D341Med (cell line): ENCODE data around the gene SCCPDH.
"Not testable (repeated sequence)": the region's sequence is repeated elsewhere in the genome, so short reads cannot be mapped to it uniquely, and the experiment has no call there.

Experiments used
- DNase-seq: peaks from one replicate; pipeline ENCODE4 v3.0.0; 2012; ENCODE audit warnings: low spot score

SCCPDH gene

GRCh38 chr1:246708166-246708565, 16.0 kb upstream of the SCCPDH start:
- no peak for DNase-seq

DNA sequence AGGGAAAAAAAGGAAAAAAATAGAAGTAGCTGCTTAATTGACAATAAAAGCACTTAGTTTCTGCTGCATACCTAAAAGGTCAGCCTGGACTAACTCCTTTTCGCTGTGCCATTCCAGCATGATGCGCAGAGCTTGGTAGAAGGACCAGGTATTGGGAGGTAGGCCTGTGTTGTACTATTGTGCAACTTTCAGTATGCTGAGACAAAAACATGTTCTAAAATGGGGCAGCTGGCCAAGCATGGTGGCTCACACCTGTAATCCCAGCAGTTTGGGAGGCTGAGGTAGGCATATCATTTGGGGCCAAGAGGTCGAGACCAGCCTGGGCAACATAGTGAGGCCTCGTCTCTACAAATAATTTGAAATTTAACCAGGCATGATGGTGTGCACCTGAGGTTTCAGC, 15.0 kb upstream of the SCCPDH start:
- no peak for DNase-seq

DNA sequence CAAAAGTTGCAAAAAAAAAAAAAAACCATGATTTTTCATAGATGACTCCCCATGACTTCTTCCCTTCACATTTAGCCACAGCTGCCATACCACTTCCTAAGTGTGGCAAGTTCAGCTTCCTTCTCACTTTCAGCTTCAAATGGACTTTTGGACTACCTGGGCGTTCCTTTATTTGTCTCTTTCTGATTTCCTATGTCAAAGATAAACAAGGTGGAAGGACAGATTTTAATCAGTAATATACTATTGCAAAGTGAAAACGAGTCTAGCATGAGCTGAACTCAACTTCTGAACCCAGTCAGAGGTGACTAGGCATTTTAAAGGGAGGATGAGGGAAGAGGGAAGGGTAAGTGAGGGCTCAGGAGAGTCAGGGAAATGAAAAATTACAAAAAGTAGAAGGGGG, 14.4 kb upstream of the SCCPDH start:
- DNase-seq, result no peak

DNA sequence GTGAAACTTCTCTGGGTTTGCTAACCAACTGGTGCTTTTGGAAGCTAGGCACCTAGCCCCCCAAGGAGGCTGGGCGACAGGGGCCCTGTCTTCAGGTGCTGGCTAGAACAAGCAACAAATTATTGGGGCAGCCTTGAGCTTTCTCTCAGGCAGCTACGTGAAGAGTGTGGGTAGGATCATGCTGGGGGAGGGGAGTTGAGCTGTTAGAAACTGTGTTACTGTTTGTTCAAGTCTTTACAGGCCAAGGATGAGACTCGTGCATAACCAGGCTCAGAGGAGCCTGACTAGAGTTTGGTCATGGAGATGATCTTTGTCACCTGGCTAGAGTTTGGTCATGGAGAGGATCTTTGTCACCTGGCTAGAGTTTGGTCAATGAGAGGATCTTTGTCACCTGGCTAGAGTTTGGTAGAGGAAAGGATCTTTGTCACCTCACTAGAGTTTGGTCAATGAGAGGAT, 12.6 kb upstream of the SCCPDH start:
- no peak for DNase-seq

- DNase-seq, result not testable (repeated sequence)
Measured at GRCh38 chr1:246712428-246712827, 11.8 kb upstream of the SCCPDH start.

GRCh38 chr1:246719361-246719760, 4.8 kb upstream of the SCCPDH start:
- DNase-seq, result not testable (repeated sequence)

- not testable (repeated sequence) for DNase-seq
Measured at GRCh38 chr1:246720814-246721213, 3.4 kb upstream of the SCCPDH start.

DNA sequence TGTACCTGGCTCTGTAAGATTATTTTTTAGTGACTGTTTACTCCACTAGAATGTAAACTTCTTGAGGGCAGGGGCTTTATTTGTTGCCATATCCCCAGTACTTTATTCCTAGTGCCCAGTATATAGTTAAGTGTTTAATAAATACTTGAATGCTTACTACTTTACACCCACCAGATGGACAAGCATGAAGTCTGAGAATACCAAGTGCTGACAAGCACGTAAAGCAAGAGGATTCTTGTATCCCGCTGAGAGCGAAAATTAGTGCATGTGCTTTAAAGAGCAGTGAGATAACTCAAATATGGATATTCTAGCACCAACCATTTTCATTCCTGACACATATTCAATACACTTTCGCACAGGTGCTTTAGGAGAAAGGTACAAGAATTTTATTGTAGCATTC, 1.5 kb upstream of the SCCPDH start:
- no peak for DNase-seq

DNA sequence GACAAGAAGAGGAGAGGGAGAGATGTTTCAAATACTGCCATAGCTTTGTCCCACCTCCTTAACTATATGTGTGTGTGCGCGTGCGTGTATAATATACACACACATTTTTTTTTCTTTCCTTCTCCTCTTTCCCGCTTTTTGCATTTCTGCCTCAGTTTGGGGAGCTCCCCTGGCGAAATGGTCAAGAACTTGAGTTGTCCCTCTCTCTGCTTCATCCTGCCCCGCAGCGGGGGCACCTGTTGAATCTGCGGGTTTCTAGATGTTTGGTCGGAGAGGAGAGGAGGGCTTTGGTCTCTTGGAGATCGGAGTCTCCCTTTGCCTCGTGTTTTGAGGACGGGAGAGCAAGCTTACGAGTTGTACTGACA, 504 bp downstream of the SCCPDH start:
- DNase-seq, result peak; percentile 55

DNA sequence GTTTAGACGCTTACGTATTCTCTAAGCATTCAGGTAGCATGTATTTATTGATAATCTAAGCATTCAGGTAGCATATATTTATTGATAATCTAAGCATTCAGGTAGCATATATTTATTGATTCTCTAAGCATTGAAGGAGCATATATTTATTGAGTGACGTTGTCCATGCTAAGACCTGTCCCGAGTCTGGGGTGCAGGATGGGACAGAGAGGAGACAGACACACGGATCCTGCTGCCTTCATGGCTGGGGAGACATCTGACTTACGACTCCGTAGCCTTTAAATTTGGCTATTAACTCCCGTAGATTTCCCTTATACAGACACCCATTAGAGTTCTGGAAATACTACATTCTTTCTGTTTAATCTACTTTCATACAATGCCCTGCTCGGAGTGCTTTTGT, 982 bp downstream of the SCCPDH start:
- DNase-seq, result no peak

- DNase-seq, result no peak
Measured at GRCh38 chr1:246726255-246726679, 2.1 kb downstream of the SCCPDH start.

- no peak for DNase-seq
Measured at GRCh38 chr1:246726881-246727280, 2.7 kb downstream of the SCCPDH start.

DNA sequence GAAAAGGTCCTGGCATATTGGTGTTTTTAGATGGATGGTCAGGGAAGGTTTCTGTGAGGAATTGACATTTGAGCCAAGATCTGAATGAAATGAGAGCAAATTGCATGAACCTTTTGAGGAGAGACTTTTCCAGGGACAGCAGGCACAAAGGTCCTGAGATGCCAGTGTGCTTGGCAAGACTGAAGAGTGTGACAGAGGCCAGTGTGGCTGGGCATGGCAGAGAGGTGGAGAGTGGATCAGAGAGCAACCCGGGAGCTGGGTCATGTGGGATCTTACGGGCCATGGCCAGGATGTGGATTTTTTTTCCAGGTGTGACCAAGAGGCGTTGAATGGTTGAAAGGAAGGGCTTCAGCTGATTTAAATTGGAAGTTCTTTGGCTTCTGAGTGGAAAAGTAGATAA, 3.4 kb downstream of the SCCPDH start:
- DNase-seq, result no peak

DNA sequence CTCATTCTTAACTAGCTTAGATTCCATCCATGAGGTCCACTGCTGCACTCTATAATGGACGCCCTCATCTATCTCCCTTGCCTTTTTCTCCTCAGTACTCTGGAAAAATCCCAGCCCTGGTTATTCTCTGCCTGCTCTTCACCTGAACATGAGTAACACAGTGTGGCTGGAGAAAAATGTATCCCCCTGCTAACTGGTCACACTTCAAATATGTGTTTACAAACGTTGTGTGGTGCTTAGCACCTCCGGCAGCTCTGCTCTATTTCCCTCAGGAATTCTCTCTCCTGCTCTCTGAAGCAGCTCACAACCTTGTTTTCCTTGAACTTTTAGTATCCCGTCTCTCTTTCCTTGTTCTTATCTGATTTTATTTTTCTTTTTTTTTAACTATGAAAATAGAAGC, 4.1 kb downstream of the SCCPDH start:
- DNase-seq, result no peak

- DNase-seq, result not testable (repeated sequence)
Measured at GRCh38 chr1:246729040-246729439, 4.8 kb downstream of the SCCPDH start.

DNA sequence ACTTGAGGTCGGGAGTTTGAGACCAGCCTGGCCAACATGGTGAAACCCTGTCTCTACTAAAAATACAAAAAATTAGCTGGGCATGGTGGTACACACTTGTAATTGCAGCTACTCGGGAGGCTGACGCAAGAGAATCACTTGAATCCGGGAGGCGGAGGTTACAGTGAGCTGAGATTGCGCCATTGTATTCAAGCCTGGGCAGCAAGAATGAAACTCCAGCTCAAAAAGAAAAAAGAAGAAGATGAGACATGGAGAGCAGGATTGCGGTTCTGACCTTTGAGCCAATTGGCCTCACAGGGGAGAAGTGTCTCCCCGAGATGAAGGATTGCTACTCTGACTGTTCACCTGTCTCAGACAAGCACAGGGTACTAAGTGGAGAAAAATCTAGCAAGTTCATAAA, 6.6 kb downstream of the SCCPDH start:
- no peak for DNase-seq

DNA sequence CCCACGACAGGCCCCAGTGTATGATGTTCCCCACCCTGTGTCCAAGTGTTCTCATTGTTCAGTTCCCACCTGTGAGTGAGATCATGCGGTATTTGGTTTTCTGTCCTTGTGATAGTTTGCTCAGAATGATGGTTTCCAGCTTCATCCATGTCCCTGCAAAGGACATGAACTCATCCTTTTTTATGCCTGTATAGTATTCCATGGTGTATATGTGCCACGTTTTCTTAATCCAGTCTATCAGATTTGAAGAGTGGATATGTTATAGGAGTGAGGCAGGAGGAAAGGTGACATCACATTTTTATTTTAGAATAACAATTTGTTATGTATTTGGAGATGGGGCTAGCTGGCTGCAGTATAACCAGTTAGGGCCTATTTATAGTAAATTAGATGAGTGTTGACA, 7.7 kb downstream of the SCCPDH start:
- not testable (repeated sequence) for DNase-seq

DNA sequence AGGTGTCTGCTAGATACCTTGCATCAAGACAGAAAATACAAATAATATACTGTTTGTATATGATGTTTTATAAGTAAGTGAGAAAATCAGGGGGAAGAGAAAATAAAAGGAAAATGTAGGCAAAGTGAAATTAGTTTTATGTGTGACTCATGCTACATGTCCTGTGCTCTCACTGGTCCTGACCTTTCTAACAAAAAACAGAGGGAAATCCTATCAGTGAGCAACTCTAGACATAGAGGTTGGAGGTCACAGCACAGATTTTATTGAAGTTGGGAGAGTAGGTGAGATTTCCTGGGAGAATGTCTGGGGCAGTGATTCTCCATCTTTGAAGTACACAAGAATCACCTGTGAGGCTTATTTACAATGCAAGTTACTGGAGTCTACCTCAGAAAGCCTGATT, 9.5 kb downstream of the SCCPDH start:
- no peak for DNase-seq

- DNase-seq, result no peak
Measured at GRCh38 chr1:246734866-246735265, 10.7 kb downstream of the SCCPDH start.

GRCh38 chr1:246735735-246736134, 11.5 kb downstream of the SCCPDH start:
- DNase-seq, result no peak

GRCh38 chr1:246742396-246742795, 18.2 kb downstream of the SCCPDH start:
- DNase-seq, result no peak

DNA sequence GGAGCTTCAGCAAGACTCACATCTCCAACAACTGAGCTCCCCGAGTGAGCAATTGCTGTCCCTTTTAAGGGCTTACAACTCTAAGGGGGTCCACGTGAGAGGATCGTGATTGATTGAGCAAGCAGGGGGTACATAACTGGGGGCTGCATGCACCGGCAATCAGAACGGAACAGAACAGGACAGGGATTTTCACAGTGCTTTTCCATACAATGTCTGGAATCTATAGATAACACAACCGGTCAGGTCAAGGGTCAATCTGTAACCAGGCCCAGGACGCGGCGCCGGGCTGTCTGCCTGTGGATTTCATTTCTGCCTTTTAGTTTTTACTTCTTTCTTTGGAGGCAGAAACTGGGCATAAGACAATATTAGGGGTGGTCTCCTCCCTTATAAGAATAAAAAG, 21.9 kb downstream of the SCCPDH start:
- not testable (repeated sequence) for DNase-seq

DNA sequence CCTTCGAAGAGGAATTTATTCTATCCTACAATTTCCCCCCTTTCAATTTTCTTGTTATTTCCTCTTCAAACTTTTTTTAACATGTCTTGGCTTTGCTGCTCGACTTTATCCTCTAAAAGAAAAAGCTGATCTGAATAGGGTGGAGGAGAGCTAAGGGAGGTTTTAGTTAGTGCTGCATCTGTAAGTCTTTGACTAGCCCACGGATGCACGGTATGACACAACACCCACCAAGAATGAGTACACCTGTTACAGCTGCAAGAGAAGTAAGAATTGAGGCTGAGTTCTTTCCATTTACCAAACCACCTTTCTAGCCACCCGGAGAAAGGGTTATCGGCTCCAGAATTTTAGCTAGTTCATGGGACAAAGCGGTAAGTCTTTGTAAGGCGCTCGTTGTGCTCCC, 23.8 kb downstream of the SCCPDH start:
- no peak for DNase-seq

DNA sequence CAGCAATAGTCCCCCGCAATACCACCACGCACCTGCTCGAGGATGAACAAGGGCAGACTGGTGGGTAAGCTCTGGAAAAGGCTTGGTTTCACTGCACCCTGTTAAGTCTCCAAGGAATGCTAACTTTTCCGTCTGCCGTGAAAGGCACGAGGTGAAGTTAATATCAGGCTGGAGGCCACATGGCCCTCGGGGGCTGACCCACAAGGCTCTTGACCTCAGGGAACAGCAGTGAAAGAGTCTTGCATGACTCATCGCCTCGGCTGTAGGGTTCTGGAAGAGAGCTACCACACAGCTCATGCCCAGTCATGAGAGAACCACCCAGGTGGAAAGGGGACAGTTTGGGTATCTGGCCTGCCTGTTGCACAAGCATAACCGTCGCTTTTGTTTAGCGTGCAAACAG, 24.7 kb downstream of the SCCPDH start:
- DNase-seq, result no peak

- DNase-seq, result no peak
Measured at GRCh38 chr1:246750752-246751151, 26.5 kb downstream of the SCCPDH start.
